AML-193 (cell line): ENCODE measurements around the gene BRSK1.

Source experiments
- DNase-seq, 2 experiments: peaks; one replicate each; lab custom pipeline; 2025; lab: John Stamatoyannopoulos, UW

BRSK1 gene

DNA sequence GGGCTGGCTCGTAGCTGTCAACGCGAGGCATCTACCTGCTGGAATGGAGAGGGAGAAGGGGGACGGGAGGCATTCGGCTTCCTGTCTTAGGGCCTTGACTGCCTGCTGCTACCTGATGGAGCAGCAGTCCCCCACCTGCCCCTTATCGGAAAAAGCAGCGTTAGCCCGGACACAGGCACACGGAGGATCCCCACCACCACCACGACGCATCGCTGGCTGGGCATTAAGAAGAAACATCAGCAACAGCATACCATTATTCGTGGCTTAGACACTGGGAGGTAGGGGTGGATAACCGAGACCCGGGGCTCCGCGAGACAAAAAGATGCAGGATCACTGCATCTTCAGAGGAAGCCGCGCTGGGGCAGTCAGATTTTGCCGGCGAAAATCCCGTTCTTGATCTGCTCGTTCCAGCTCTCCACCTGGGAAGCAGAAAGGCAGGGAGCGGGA, 69.6 kb downstream of the BRSK1 start:
- no peak for DNase-seq

DNA sequence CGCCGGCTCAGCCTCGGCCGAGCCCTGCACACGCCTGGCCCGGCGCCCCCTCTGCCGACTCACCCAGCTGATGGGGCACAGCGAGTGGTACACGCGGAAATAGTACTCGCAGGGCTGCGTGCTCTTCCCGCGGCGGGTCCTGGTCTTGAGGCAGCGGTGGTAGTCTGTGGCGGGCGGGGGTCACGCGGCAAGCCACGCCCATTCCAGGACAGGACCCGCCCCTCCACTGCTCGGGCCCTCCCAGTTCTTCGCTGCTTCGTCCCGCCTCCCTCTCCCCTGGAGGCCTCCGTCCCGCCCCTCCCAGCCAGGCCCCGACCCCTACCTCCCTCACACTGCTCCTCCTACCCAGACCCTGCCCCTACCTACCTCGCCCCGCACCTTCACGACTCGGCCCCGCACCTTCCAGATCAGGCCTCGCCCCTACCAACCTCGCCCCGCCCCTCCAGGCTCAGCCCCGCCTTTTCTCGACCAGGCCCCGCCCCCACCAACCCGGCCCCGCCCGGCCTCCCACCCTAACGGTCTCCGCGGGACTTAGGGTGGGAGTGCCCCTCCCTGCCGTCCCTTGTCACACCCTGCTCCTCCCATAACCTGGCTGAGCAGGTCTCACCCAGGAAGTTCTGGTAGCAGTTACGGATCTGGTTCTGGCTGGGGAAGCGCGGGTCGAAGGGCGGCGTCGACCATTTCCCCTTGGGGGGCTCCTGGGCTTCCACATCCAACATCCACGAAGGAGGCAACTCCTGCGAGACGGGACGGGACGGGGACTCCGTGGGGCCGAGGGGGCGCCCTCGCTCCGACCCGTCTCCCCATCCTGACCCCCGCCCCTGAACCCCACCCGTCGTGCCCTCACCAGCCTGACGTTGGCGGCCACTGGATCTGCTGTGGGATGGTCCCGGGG, 70.3 kb downstream of the BRSK1 start:
- DNase-seq = no peak

DNA sequence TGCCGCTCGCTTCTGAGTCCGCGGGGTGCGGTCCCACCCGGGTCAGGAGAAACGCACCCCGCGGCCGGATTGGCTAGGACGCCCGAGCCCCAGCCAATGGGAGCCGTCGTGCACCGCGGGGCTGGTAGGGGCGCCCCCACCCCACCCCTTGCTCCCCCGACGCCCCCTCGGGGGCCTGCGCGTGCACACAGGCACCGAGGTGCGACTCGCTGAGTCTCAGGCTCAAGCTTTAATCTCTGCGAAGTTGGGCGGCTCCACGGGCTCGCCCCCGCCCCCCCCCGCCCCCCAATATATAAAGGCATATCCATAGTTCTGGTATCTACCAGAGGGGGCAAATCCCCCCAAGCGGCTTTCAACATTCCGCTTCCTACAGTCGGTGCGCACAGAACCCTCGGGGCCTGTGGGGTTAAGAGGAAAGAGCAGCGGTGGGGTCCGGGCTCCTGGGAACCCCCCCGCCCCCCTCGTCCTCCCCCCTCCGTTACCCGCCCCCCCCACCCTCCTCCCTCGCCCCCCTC, 71.0 kb downstream of the BRSK1 start, which contains the start of gene COX6B2:
TSS of gene COX6B2 (minus strand) at position 22 of the 515 bp plus-strand sequence. CDS start 198 bp downstream, outside the sequence.
- DNase-seq = no peak

DNA sequence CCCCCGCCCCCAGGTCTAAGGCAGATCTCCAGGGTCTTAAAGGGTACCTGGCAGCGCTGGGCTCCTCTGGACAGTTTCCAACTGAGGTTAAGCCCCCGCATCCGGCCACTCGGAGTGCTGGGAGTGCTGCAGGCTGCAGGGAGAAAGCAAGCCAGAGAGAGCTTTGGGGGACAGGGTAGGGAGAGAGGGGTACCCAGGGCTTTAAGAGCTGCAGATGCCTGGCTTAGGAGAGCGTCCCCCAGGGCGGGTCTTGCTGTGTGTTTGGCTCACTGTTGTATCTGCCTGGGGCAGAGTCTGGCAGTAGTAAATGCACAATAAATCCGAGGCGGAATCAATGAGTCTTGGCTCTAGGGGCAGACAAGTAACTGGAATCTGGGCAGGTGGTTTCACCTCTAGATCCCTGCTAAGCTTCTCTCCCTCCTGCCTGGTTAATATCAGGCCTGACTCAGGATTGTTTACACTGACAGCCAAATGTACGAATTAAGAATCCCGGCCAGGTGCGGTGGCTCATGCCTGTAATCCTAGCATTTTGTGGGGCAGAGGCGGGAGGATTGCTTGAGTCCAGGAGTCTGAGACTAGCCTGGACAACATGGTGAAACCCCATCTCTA, 71.5 kb downstream of the BRSK1 start:
- no peak for DNase-seq

DNA sequence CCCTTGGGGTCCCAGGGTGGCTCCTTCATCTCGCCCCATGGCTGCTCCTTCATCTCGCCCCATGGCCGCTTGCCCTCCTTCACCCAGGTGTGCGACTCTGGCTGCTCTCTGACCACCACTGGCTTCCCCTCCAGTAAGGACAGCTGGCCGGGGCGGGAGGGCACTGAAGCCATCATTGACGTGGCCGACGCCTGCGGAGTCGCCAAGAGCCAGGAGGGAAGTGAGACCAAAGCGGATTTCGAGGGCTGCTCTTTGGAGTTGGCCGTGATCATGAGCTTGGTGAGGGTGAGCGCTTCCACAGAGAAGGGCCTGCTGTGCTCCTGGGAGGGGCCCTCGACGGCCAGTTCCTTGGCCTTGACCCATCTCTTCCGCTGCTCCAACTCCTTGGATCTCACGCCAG, 74.7 kb downstream of the BRSK1 start:
- DNase-seq = no peak

DNA sequence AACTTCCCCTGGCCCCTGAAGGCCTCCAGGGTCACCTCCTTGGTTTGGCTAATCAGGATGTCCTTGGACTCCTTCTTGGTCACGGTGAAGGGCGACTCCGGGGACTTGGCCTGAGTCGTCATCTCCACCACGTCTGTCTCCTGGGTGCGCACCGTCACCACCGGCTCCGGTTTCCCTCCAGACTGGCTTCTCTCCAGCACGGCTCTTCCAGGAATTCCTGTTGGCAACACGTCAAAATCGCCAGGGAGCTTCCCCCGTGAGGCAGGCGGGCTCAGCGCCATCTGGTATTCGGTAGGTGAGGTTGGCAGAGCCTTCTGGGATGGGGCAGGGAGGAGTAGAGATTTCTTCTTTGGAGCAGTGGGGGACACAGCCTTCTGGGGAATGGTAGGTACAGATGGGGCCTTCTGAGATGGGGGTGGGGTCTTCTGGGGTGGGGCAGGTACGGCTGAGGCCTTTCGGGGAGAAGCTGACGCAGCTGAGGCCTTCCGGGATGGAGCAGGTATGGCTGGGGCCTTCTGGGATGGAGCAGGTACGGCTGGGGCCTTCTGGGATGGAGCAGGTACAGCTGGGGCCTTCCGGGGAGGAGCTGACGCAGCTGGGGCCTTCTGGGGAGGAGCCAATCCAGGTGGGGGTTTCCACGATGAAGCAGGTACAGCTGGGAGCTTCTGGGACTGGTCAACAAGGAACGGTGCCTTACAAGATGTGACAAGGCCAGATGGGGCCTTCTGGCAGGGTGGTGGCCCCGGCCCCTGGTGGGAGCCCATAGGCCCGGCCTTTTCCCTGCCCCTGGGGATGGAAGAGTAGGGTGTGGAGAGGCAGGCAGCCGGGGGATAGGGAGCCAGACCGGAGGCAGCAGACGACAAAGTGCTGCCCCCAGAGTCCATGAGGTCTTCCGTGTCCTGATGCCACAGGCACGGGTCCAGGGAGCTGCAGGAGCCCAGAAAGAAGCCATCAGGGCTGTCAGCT, 75.4 kb downstream of the BRSK1 start:
- DNase-seq = no peak

DNA sequence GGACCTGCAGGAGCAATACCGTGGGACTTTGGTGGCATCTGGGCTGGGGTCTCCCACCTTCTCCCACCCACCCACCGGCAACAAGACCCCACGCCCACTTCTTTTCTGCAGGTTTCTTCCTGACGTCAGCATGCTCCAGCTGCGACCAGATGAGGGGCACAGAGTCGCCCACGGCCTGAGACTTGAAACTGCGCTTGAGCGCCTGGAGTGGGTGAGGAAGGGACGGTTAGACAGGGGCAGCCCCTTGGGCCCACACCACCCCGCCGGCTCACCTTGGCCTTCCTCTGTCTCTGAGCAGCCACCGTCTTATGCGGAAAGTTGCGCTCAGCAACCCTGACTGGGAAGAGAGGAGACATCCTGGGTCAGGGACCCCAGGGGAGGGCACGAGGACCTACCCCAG, 77.1 kb downstream of the BRSK1 start:
- no peak for DNase-seq
